ENCODE measurements around the gene DUSP18.
"Not testable (repeated sequence)": the region's sequence is repeated elsewhere in the genome, so short reads cannot be mapped to it uniquely, and the experiment has no call there.

The DUSP18 gene

DNA sequence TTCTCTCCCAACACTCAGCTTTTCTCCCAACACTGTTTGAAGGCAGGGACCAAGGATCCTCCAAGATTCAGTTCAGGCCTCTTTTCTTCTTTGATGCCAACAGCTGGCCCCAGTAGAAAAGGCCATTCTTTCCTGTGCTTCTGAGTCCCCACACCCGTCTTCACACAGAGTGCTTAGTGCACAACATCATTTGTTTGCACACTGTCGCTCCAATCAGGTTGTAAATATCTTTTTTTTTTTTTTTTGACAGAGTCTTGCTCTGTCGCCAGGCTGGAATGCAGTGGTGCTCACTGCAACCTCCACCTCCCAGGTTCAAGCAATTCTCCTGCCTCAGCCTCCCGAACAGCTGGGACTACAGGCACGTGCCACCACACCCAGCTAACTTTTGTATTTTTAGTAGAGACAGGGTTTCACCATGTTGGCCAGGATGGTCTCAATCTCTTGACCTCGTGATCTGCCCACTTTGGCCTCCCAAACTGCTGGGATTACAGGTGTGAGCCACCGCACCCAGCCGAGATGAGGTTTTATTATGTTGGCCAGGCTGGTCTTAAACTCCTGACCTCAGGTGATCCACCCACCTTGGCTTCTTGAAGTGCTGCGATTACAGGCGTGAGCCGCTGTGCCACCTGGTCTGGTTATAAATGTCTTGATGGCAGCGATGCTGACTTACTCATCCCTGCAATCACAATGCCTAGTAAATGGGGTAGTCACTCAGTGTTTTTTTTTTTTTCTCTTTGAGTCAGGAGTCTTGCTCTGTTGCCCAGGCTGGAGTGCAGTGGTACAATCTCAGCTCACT lies 12.4 kb upstream of the DUSP18 start:
- DNase-seq (ENCODE audit: low read depth) = not testable (repeated sequence)

DNA sequence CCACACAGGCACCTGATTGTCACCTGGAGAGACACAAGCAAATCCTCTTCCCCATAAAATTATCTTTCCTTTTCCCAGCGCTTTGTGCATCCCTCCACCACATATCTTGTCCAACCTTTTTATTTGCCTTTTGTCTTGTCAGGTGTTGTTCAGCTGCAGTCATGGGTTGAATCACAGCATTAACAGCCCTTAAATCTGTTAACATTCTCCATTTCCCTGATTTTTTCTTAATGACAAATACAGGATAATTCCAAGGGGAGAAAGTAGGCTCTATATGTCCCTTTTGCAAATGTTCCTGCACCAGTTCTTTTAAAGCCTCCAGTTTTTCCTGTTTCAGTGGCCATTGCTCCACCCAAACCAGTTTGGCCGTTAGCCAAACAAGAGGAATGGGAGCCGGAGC lies 8.9 kb upstream of the DUSP18 start:
- not testable (repeated sequence) for DNase-seq (ENCODE audit: low read depth)

DNA sequence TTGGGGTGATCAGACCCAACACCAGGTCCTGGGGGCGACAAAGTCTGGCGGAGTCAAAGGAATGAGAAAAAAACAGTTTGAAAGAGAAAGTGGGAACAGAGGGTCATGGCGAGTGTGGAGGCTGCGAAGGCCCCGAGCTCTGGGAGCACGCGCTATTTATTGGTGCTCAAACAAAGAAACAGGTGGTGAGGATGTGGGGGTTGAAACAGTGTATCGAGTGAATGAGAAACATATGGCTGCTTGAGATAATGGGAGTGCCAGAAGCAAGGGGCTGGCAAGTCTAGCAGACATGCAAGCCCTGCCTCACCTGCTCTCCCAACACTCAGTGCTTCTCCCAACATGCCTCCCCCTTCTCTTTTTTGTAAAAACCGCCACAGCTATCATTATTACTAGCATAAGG lies 7.8 kb upstream of the DUSP18 start:
- no peak for DNase-seq (ENCODE audit: low read depth)

DNA sequence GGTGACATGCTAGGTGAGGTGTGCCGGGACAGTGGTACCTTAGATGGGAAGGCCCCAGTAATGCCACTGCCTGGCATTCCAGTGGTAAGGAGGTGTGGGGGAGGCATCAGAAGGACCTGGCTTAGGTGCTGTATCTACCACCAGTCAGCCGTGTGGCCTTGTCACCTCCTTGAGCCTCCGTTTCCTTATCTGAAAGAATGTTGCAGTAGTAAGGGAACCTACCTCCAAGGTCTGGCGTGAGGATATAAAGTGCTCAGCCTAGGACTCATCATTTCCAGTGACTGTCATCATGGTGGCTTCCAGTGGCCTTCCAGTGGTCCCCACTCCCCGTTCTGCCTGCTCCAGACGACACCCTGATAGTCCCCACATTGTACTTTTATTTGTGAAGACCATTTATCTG lies 6.8 kb upstream of the DUSP18 start:
- DNase-seq (ENCODE audit: low read depth) = no peak

DNA sequence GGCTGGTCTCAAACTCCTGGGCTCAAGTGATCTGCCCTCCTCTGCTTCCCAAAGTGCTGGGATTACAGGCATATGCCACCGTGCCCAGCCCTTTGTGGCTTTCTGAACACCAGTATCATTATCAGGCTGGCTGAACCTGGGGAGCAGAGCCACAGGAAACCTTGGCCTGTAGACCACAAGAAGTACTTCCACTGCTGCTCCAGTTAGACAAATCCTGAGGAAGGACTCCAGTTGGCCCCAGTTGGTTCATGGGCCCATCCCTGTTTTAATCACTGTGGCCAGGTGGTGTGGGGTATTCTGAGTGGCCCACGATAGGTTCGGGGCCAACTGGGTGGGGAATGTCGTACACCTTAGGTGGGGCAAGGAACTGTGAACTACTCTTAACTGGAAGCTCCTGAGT lies 5.5 kb upstream of the DUSP18 start:
- DNase-seq (ENCODE audit: low read depth) = no peak

DNA sequence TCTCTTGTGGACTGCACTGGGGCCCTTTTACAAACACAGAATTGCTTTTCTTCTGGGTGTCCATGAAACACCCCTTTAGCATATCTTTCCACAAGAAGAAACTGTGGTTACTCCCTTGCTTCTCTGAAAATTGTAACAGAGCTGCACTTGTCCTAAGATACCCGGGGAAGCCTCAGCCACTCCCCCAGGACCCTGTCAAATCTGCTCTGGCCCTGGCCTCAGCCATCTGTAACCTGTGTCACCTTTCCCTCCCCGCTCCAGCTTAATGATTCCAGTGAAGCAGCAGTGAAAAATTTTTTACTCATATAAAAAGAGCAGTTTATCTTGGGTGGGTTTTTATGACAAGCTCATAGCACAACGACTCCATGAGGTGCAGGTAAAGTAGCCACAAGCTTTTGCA lies 3.4 kb upstream of the DUSP18 start:
- no peak for DNase-seq (ENCODE audit: low read depth)

DNA sequence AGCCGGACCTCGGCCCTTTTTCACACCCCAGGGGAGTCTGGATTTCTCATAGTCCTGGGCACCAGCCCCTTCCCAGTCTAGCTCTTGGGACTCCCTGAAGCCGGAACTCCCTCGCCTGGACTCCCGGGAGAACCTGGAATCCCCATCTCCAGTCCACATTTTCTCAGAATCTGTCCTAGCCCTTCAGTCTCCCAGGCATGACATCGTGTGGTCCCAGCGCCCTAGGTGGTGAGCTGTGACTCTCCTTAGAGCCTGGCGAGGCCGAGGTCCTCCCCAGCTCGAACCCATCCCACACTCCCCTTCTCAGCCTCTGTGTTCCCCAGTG lies 673 bp upstream of the DUSP18 start:
- no peak for DNase-seq (ENCODE audit: low read depth)

DNA sequence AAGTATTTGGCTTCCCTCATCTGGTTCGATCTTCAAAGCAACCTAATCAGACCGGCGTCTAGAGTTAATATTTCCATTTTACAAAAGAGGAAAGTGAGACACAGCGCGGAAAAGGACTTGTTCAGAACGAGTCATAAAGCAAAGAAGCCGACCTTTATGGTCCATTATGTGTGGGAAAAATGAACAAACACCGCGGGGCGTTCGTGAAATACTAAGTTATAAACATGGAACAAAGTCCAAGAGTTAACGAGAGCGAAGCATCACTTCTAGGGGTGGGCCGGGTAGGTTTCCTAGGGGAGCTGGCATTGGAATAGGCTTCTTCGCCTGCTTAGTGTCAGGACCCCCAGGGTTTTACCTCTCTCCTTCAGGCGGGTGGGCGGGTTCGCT lies 575 bp downstream of the DUSP18 start:
- no peak for DNase-seq (ENCODE audit: low read depth)

DNA sequence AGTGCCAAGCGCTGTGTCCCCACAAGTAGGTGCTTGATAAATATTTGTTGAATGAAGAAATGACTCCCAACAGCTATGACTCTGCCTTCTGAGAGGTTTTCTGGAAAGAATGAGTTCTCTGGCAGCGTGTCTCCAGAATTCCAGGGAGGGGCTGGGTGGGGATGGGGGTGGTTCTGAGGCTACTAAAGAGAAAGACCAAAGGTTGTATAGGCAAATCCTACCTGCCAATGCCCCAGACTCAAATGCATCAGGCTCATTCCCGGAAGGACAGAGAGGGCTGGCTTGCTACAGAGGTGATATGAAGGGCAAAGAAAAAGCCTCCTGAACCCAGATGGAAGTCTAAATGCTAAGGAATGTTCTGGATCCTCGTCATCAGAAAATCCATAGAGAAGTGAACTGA lies 1.9 kb downstream of the DUSP18 start:
- DNase-seq (ENCODE audit: low read depth) = no peak

DNA sequence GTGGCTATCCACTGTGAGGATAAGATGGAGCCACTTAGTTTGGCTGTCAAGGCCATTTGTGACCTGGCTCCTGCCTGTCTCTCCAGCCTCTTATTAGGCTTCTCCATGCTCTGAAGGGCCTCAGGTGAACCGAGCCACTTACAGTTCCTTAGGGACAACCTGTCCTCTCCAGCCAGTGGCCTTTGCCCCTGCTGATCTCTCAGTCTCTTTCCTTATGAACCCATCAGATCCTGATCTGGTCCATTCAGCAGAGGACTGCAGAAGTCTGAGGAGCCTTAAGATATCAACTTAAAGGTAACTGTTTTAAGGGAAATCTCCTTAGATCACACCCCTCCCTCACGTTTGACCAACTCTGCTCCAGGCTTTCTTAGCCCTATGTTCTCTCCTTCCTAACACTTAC lies 2.4 kb downstream of the DUSP18 start:
- no peak for DNase-seq (ENCODE audit: low read depth)

DNA sequence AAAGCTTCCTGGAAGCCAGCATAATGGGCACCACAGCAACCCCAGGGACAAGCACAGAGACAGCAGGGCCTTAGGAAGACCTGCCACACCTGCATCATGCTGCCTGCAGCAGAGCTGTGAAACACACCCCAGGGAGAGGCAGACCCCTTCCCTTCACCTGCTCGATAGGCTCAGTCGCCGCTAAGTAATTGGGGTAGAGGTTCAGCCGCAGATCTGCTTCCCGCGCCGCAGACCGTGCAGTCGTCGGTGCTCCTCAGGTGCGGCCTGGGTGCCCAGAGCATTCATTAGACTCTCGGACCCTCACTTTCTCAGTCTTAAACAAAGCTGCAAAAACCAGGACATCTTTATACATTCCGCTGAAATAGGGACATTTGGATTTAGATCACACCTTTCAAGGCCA lies 2.9 kb downstream of the DUSP18 start:
- no peak for DNase-seq (ENCODE audit: low read depth)

DNA sequence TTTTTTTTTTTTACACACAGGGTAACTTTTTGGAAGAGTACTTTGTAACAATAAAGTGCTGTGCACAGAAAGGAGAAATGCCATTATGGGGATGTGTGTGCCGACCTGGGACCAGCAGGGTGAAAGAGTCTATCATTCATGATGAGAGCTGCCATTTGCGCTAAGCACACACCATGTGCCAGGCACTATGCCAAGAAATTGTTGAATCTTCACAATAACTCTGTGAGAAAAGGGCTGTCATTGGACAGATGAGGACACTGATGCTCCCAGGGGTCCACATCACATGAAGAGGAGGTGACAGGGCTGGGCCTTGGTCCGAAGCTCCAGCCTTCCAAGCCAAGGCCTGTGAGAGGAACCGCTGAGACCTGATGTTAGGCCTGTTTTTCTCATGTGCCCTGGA lies 5.6 kb downstream of the DUSP18 start:
- no peak for DNase-seq (ENCODE audit: low read depth)

DNA sequence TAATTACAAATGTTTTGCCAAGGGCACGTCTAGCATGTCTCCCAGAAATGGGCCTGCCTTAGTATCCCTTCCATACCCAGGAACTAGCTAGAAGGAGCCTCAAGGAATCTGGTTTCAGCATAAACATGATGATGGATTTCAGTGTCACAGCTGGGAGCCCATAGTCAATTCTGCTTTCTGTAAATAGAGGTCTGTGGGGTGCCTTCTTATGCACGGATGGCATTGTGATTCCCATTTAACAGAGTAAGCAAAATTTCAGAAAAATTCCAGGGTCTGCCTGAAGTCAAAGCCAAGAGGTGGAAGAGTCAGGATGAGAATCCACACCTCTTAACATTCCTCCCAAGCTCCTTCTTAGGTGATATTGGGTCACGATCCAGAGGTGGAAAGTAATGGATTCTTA lies 12.1 kb downstream of the DUSP18 start:
- DNase-seq (ENCODE audit: low read depth) = no peak

DNA sequence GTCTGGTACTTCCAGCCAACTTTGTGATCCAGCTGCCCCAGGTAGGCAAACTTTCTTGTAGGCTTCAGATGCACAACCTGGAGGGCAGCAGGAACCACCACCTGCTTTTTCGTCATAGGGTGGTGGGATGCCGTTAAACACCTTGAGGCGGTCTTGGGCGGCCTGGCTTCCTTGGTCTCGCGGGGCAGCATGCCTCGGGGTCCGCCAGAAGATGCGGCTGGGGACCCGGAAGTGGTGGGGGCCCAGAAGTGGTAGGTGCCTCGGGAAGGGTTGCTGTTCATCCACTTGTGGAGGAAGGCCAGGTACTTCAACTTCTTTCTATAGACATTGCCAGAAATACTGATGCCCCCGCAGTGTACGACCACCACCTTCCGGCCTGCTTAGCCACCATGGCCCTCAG lies 13.3 kb downstream of the DUSP18 start:
- DNase-seq (ENCODE audit: low read depth) = no peak

DNA sequence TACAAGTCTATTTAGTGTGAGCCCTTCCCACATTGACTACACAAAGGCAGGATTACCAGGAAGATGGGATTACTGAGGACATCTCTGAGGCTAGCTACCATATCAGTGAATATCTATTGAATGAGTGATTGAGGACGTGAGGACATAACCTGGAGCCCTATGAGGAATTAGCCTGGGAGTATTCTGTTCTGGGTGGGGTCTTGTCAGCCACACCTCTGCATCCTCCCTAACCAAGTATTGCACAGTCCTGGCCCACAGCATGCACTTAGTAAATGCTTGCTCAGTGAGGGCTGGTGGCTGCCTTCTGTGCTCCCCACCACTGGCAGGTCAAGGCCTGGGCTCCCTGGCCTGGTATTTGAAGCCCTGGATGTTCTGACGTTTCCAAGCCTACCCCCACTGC lies 14.8 kb downstream of the DUSP18 start:
- DNase-seq (ENCODE audit: low read depth) = no peak

DNA sequence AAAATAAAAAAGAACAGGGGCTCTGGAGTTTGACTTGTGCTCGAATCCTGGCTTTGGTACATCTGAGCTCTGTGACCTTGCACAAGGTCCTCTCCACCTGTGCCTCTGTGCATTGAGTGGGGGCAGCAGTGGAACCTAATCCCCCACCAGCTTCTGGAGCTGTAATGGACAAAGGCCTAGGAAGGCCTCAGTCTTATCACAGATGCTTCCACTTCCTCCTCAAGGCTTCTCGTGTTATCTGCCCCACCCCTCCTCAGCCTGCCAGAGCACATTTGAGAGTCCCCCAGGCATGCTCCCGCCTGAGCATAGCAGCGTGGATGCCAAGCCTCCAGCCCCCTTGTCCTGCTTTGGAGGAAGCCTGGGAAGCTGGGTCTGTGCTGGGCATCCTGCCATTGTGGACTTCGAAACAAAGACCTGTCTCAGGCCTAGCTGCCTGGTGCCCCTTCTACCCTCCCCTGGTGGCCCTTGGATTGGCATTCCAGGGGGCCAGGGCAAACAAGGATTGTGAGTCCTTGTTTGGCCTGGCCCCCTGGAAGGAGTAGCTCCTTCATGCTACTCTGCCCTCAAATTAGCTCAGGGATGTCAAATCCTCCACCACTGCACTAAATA lies 17.1 kb downstream of the DUSP18 start:
- no peak for DNase-seq (ENCODE audit: low read depth)

DNA sequence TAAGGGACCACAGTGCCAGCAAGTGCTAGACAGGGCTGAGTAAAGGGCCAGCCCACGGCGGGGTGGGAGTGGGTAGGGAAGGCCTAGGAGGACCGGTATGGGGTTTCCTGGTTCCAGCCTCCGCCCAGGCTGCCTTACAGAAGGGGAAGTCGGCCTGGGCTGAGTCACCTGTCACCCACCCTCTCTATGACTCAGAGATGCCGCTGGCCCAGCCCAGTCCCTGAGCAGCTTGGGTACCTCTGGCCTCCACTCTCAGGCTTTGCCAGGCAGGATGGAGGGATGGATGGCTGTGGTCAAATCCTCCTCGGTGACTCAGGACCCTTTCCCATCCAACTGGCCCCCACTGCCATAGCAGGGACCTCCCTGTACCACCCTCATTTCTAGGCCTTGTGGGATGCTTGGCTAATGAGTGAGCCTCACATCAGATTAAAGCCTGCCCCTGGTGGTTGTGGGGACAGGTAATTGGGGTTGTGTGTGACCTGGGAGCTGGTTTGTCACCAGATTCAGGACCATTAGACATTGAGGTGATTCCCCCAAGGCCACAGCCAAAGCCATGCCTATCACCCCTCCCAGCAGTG lies 18.2 kb downstream of the DUSP18 start:
- DNase-seq (ENCODE audit: low read depth) = peak; percentile 83

DNA sequence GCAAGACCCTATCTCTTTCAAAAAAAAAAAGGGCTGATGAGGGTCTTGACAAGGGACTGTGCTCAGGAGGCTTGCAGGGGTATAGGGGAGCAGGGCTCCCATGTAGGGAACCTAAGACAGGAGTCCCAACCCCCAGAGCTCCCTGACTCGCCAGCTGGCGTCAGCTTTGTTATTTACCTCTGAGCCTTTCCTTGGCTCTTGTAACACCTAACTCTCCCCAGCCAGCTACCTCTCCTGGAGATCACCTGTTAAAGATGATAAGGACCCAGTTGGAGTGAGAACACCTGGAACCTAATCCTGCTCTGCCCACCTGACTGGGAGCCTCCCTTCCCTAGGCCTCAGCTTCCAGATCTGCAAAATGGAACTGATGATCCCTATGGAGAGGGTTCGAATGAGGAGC lies 18.9 kb downstream of the DUSP18 start:
- DNase-seq (ENCODE audit: low read depth) = no peak

DNA sequence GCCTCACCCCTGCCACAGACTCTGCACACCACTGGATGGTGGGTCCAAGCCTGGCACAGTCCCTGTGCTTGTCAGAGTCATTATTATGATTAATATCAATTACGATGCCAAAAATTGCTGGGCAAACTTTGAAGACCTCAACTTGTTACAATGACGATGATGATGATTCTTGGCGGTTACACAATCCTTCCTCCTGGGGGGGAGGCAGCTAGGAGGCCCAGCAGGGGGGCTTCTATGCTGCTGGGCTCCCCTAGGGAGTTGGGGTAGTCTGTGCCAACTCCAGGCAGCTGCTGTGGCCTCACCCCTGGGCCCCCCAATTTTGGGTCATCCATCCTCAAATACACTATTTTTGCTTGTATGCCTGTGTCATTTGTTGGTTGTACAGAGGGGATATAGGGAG lies 20.1 kb downstream of the DUSP18 start:
- DNase-seq (ENCODE audit: low read depth) = no peak

DNA sequence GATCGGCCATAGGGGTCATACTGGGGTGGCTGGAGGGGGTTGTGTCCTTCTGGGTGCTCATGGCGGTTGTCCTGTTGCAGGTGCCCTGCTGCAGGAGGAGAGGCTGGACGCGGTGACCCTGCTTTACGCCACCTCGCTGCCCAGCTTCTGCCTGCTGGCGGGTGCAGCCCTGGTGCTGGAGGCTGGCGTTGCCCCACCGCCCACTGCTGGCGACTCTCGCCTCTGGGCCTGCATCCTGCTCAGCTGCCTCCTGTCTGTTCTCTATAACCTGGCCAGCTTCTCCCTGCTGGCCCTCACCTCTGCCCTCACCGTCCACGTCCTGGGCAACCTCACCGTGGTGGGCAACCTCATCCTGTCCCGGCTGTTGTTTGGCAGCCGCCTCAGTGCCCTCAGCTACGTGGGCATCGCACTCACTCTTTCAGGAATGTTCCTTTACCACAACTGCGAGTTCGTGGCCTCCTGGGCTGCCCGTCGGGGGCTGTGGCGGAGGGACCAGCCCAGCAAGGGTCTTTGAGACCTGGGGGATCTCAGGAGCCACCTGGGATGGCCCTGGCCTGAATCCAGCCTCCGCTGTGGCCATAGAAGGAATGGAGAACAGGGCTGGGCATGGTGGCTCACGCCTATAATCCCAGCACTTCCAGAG lies 21.0 kb downstream of the DUSP18 start:
- DNase-seq (ENCODE audit: low read depth) = no peak

DNA sequence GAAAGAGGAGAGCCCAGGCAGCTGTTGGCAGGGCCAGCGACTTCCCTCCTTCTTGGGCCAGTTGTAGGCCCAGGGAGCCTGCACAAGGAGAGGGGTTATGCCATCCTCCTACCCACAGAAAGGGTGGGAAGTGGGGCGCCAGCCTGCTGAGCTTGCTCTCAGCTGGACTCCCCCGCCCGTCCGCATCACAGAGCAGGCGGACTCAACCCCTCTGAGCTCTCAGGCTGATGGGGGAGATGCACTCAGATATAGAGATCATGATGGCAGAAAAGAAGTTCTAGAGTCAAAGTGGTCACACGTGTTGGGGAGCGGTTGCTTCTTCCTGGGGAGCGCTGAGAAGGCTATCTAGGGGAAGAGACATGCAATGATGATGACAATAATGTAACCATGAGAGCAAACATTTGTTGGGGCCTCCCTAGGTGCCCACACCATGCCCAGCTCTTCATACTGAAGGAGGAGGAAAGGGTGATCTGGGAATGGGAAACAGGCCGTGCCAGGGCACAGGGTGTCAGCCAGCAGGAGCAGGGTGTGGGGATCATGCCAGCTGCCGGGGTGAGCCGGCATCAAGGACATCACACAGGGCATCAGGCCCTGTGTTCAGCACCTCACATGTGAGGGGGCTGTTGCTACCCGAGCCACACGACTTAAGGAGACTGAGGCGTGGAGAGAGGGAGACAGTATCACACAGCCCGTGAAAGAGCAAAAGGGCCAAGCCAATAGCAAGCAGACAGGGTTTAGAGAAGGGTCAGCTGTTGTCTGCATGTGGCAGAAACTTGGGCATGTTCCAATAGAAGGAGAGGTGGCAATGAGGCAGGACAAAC lies 24.4 kb downstream of the DUSP18 start:
- DNase-seq (ENCODE audit: low read depth) = no peak

DNA sequence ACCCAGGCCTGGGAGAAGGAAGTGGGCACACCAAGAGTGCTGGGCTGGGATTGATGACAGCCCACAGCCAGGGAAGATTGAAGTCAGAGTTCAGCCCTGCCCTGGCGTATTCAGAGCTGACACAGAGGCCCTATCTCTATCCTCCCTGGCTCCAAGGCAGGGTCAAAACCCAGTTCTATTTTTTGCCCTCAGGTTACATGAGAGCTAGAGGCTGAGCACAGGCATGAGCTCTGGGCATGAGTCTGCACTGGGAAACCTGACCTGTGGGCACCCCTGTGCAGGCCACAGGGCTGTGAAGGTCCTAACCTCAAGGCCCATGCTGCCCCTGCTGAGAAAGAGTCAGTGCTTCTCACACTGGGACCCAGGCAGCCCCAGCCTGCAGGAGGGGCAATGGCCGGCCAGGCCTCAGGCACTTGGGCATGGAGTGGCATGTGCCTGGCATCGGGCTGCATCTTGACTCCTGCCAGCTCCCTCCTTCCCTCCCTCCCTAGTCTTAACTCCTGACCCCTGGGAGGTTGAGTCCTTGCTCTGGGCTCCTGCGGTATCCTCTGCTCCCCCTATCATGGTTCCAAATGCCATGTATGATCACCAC lies 26.7 kb downstream of the DUSP18 start:
- no peak for DNase-seq (ENCODE audit: low read depth)
